ENCODE data around the gene FBLN1.
A peak's percentile ranks its signal among the peaks of the same experiment; 100 is the strongest.

The FBLN1 gene

GRCh38 chr22:45581549-45582080 is 78.9 kb downstream of the FBLN1 start:
- no peak for TF ChIP-seq MAX (IDR thresholded peaks at IDR 0.05; ENCODE audit: low read depth, low read length)
- TF ChIP-seq, protein P1, sequence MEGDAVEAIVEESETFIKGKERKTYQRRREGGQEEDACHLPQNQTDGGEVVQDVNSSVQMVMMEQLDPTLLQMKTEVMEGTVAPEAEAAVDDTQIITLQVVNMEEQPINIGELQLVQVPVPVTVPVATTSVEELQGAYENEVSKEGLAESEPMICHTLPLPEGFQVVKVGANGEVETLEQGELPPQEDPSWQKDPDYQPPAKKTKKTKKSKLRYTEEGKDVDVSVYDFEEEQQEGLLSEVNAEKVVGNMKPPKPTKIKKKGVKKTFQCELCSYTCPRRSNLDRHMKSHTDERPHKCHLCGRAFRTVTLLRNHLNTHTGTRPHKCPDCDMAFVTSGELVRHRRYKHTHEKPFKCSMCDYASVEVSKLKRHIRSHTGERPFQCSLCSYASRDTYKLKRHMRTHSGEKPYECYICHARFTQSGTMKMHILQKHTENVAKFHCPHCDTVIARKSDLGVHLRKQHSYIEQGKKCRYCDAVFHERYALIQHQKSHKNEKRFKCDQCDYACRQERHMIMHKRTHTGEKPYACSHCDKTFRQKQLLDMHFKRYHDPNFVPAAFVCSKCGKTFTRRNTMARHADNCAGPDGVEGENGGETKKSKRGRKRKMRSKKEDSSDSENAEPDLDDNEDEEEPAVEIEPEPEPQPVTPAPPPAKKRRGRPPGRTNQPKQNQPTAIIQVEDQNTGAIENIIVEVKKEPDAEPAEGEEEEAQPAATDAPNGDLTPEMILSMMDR (IDR thresholded peaks at IDR 0.05; ENCODE audit: low read depth, low read length) = no peak
- TF ChIP-seq MYC (IDR thresholded peaks at IDR 0.05; ENCODE audit: low read depth, low read length) = no peak
- H3K4me3 ChIP-seq (ENCODE audit: low read depth, low read length) = no peak overlapping the region
- DNase-seq (ENCODE audit: low read depth) = no peak

- DNase-seq (ENCODE audit: low read depth) = no peak
- no peak overlapping the region for H3K4me3 ChIP-seq (ENCODE audit: low read depth, low read length)
- TF ChIP-seq POLR2A (IDR thresholded peaks at IDR 0.05; ENCODE audit: extremely low read depth, insufficient read length) (no peak), MYC (IDR thresholded peaks at IDR 0.05; ENCODE audit: low read depth, low read length) (no peak), MAX (IDR thresholded peaks at IDR 0.05; ENCODE audit: low read depth, low read length) (no peak)
- TF ChIP-seq, protein P1 (IDR thresholded peaks at IDR 0.05; ENCODE audit: low read depth, low read length) = no peak
These were observed 79.7 kb downstream of the FBLN1 start for GRCh38 chr22:45582236-45582954.

GRCh38 chr22:45582955-45583320 is 80.3 kb downstream of the FBLN1 start:
- H3K4me3 ChIP-seq (ENCODE audit: low read depth, low read length) = no peak overlapping the region
- TF ChIP-seq MYC (IDR thresholded peaks at IDR 0.05; ENCODE audit: low read depth, low read length) (no peak), POLR2A (IDR thresholded peaks at IDR 0.05; ENCODE audit: extremely low read depth, insufficient read length) (no peak), MAX (IDR thresholded peaks at IDR 0.05; ENCODE audit: low read depth, low read length) (no peak)
- TF ChIP-seq, protein P1 (IDR thresholded peaks at IDR 0.05; ENCODE audit: low read depth, low read length) = no peak
- peak; percentile 79 for DNase-seq (ENCODE audit: low read depth)

DNA sequence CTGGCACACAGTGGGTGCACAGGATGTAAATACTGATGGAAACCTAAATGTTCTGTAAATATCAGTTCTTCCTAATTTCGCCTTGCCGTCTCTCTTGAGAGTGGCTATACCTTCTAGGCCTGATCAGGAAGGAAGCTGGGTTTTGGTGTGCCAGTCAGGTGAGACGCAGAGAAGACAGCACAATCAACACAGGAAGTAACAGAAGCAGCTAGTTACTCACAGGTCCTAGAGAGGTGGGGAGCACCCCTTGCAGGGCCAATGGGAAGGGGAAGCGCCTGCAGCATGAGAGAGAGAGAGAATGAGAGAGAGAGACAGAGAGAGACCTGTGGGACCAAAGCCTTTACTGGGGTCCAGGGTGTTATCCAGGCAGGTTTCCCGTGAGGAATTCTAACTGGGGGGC is 80.8 kb downstream of the FBLN1 start:
- H3K4me3 ChIP-seq (ENCODE audit: low read depth, low read length) = peak overlapping the region; percentile 8
- TF ChIP-seq POLR2A (IDR thresholded peaks at IDR 0.05; ENCODE audit: extremely low read depth, insufficient read length) = no peak
- TF ChIP-seq MYC (IDR thresholded peaks at IDR 0.05; ENCODE audit: low read depth, low read length) = no peak
- TF ChIP-seq, protein P1 (IDR thresholded peaks at IDR 0.05; ENCODE audit: low read depth, low read length) = no peak
- TF ChIP-seq MAX (IDR thresholded peaks at IDR 0.05; ENCODE audit: low read depth, low read length) = no peak
- DNase-seq (ENCODE audit: low read depth) = peak; percentile 75

DNA sequence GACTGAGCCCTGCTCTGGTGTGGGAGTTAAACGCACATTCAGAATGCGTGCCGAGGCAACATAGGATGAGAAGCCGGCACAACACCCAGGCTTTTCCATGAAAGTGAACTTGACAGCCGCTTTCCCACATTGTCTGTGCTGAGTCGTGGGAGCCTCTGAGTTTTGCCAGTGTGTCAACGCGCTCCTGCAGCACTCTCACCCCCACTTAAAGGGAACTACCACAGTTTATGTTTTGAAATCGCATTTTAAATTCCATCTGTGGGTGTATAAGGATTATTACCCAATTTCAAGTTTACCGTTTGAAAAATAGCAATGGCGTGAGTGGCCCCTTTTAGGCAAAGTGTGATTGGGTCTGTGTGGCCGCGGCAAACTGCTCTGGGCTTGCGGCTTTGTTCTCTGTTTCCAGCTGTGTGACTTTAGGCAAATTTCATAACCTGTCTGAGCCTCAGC is 81.5 kb downstream of the FBLN1 start:
- DNase-seq (ENCODE audit: low read depth) = peak; percentile 93
- H3K4me3 ChIP-seq (ENCODE audit: low read depth, low read length) = peak overlapping the region; percentile 21

More for the DNA sequence above, 81.5 kb downstream of the FBLN1 start:
- no peak; the same call in 1 of the 2 replicates for TF ChIP-seq MAX (IDR thresholded peaks at IDR 0.05; ENCODE audit: low read depth, low read length)
- no peak; the same call in 1 of the 2 replicates for TF ChIP-seq MYC (IDR thresholded peaks at IDR 0.05; ENCODE audit: low read depth, low read length)
